GM12878 (cell line): Measurements from ENCODE around the gene C1orf21. TPM values are rescaled to one million over a fixed set of nuclear protein-coding genes. Genes with fewer than 3 reads are reported as not detected.

Source experiments
- ATAC-seq: fragments of 200-7000 bp; cut with Tn5 transposase; 3 replicates; pipeline ENCODE4 v1.9.1; 2020; ENCODE audit warnings: mild to moderate bottlenecking, moderate library complexity
- BruUV-seq: library from RNA; stranded (reverse); fragments of 400-500 nt; replicated peaks from 2 replicates; lab custom pipeline; 2021; lab: Mats Ljungman, UMichigan
- CTCF ChIA-PET: fragments of 300-600 bp; sonication (Branson Sonifier 250); formaldehyde crosslinking; extraction: SDS; loops from one replicate; lab custom pipeline; 2021; ENCODE audit warnings: inconsistent platforms; lab: Yijun Ruan, JAX
- POLR2A ChIA-PET: fragments of 350-600 bp; formaldehyde crosslinking; extraction: SDS; loops from one replicate; lab custom pipeline; 2021; ENCODE audit warnings: inconsistent platforms; lab: Charles Lee
- RAD21 ChIA-PET: fragments of 300-600 bp; sonication (Branson Sonifier 250); formaldehyde crosslinking; loops from one replicate; lab custom pipeline; 2023; ENCODE audit warnings: antibody characterized with exemption; ENCODE audit not compliant: unreplicated experiment; lab: Charles Lee
- SMC1A ChIA-PET: fragments of 300-600 bp; sonication (Branson Sonifier 250); formaldehyde crosslinking; loops from one replicate; lab custom pipeline; 2023; ENCODE audit not compliant: unreplicated experiment, uncharacterized antibody; lab: Charles Lee
- DNase-seq: peaks from one replicate; pipeline ENCODE4 v3.0.0-alpha.2; 2011; ENCODE audit warnings: low read depth, low spot score
- FAIRE-seq: peaks from 3 replicates; lab custom pipeline; 2011; peaks lifted over from hg19 to GRCh38; lab: Jason Lieb, UNC
- H2AFZ ChIP-seq: 2 replicates; pipeline ENCODE4 v1.6.0; 2011; ENCODE audit warnings: low read depth, low read length, control low read depth; ENCODE audit not compliant: control insufficient read depth
- H3K27ac ChIP-seq: 2 replicates; pipeline ENCODE4 v1.5.1; 2011; ENCODE audit warnings: control low read depth; ENCODE audit not compliant: control insufficient read depth, insufficient read depth
- H3K27me3 ChIP-seq, 2 experiments: replicated peaks in 1 of 2; 2 replicates each; pipeline versions ENCODE4 v1.6.0 to v1.6.1; 2011; ENCODE audit warnings: low read length in 1 of 2; ENCODE audit not compliant: control insufficient read depth in 2 of 2, insufficient read depth in 2 of 2
- H3K36me3 ChIP-seq, 2 experiments: 2 replicates each; pipeline ENCODE4 v1.5.1; 2011; ENCODE audit warnings: low read length in 1 of 2; ENCODE audit not compliant: control insufficient read depth in 2 of 2, insufficient read depth in 2 of 2
- H3K4me1 ChIP-seq: 2 replicates; pipeline ENCODE4 v1.6.1; 2011; ENCODE audit warnings: mild to moderate bottlenecking, low read length, moderate library complexity, mixed read lengths; ENCODE audit not compliant: control insufficient read depth, insufficient read depth
- H3K4me2 ChIP-seq: 2 replicates; pipeline ENCODE4 v1.6.0; 2011; ENCODE audit warnings: control low read depth; ENCODE audit not compliant: control insufficient read depth, insufficient read depth
- H3K4me3 ChIP-seq: fragments of 200-600 bp; sonication (generic); 2 replicates; pipeline ENCODE4 v1.5.1; 2016
- H3K79me2 ChIP-seq: 2 replicates; pipeline ENCODE4 v1.6.0; 2011; ENCODE audit warnings: low read length; ENCODE audit not compliant: control insufficient read depth, insufficient read depth
- H3K9ac ChIP-seq: 2 replicates; pipeline ENCODE4 v1.8.0; 2011; ENCODE audit warnings: low read length, control low read depth, mixed read lengths; ENCODE audit not compliant: control insufficient read depth, insufficient read depth
- H3K9me3 ChIP-seq: replicated peaks from 3 replicates; pipeline ENCODE4 v1.5.1; 2011; ENCODE audit warnings: mild to moderate bottlenecking, low read length; ENCODE audit not compliant: control insufficient read depth, insufficient read depth
- H4K20me1 ChIP-seq: 2 replicates; pipeline ENCODE4 v1.6.0; 2011; ENCODE audit not compliant: control insufficient read depth, insufficient read depth
- BRCA1 ChIP-seq: IDR thresholded peaks from 2 replicates; pipeline ENCODE4 v1.6.1; 2011; ENCODE audit warnings: low read depth, low read length, improper control_type of control experiment
- E2F4 ChIP-seq: IDR thresholded peaks from 2 replicates; pipeline ENCODE4 v1.6.1; 2012; ENCODE audit warnings: low read depth, low read length, improper control_type of control experiment
- HCFC1 ChIP-seq: fragments of 150-350 bp; IDR thresholded peaks from 2 replicates; pipeline ENCODE4 v1.6.1; 2014; ENCODE audit warnings: low read length
- HDAC2 ChIP-seq: fragments of 200-600 bp; sonication (generic); IDR thresholded peaks from 2 replicates; pipeline ENCODE4 v1.6.1; 2017
- MLLT1 ChIP-seq: fragments of 450-650 bp; IDR thresholded peaks from 2 replicates; pipeline ENCODE4 v1.6.1; 2016; ENCODE audit warnings: mild to moderate bottlenecking
- MTA3 ChIP-seq: IDR thresholded peaks from 2 replicates; pipeline ENCODE4 v1.6.1; 2012; ENCODE audit warnings: low read length, inconsistent platforms, borderline replicate concordance
- NFYB ChIP-seq: IDR thresholded peaks from 2 replicates; pipeline ENCODE4 v1.6.1; 2011; ENCODE audit warnings: low read depth, mild to moderate bottlenecking, low read length, improper control_type of control experiment, moderate library complexity; ENCODE audit not compliant: insufficient read depth
- RAD21 ChIP-seq: IDR thresholded peaks from 2 replicates; pipeline ENCODE4 v1.6.1; 2011; ENCODE audit warnings: mild to moderate bottlenecking, low read depth, low read length, moderate library complexity; ENCODE audit not compliant: insufficient read depth
- STAT3 ChIP-seq: IDR thresholded peaks from 2 replicates; pipeline ENCODE4 v1.6.1; 2011; ENCODE audit warnings: low read depth, low read length, improper control_type of control experiment
- YY1 ChIP-seq: IDR thresholded peaks from 2 replicates; pipeline ENCODE4 v1.6.1; 2011; ENCODE audit warnings: low read depth, mild to moderate bottlenecking, low read length
- ZNF24 ChIP-seq: fragments of 450-650 bp; IDR thresholded peaks from 2 replicates; pipeline ENCODE4 v1.6.1; 2017; ENCODE audit warnings: antibody characterized with exemption, mild to moderate bottlenecking
- WGBS: methylation state at CpG from one replicate; pipeline ENCODE4 v1.1.6; 2016; ENCODE audit warnings: low lambda C conversion rate; ENCODE audit not compliant: insufficient replicate concordance, insufficient coverage; ENCODE audit errors: missing lambda C conversion rate; 5-methylcytosine and 5-hydroxymethylcytosine counted together
- in situ Hi-C: fragments of 300-500 bp; cut with MboI; formaldehyde crosslinking; loops from 9 replicates; pipeline ENCODE4 v1.14.3; 2018; ENCODE audit warnings: mixed read lengths
- intact Hi-C: fragments of 100-400 bp; cut with micrococcal nuclease; formaldehyde crosslinking; loops from one replicate; pipeline ENCODE4 v1.14.2; 2022; ENCODE audit not compliant: unreplicated experiment
- polyA plus RNA-seq, 11 experiments: library from polyadenylated mRNA; depleted of rRNA in 4 of 11; unstranded in 6 of 11; stranded (reverse) in 5 of 11; fragments of >200 nt; fragmentation: Nextera tagmentation in 4 of 11; fragmentation: Illumina TruSeq in 1 of 11; extraction: Ambion mirVana in 4 of 11; extraction: Trizol in 1 of 11; gene quantifications; 1 replicate in 1 of 11; 2 replicates in 10 of 11; pipeline versions ENCODE4 v1.2.1 to v1.2.3, GENCODE V29; 2011 to 2016; ENCODE audit warnings: inconsistent platforms in 2 of 11, missing spikeins in 2 of 11, low read depth in 1 of 11
- total RNA-seq, 4 experiments: library from RNA; depleted of rRNA in 3 of 4; stranded (reverse); fragments of >200 nt in 3 of 4; fragmentation: Illumina TruSeq in 1 of 4; extraction: Trizol in 1 of 4; gene quantifications; 2 replicates each; pipeline versions ENCODE4 v1.2.1 to v1.2.3, GENCODE V29; 2013 to 2021
- TF ChIP-seq, protein P1 (sequence below): IDR thresholded peaks from 2 replicates; pipeline ENCODE4 v1.6.1; 2012; ENCODE audit warnings: mild to moderate bottlenecking, low read depth, low read length

The C1orf21 gene
- total and polyA plus RNA-seq, 10 of the 15 experiments (the other 5 are each of a cell fraction or from before 2014, with no cell fraction given): 0.03 to 1.6 (median 0.17) TPM; not detected in 3

DNA sequence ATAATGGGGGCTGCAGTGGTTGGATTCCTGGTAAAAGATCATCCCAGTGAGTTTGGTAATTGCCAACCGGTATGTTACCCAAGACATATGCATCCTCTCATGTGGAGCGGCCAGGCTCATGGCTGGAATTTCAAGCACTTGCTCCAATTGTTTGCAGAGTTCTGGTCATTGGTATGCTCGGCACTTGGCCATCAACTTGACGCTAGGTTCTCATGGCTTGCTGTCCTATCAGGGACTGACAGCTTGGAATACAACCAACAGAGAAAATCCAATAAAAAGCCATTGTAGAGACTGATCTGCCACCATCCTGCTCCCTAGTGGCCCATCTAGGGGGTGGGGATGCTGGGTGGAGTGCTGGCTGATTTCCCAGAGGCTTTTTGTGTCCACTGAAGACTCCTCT is 247.0 kb downstream of the C1orf21 start:
- H3K27ac ChIP-seq: no peak overlapping the region
- 71% methylated on average over 4 of the region's 4 CpGs for WGBS
- FAIRE-seq: no peak
- ChIA-PET SMC1A (no interaction called here), RAD21 (no interaction called here), CTCF (no interaction called here), POLR2A (no interaction called here)
- no peak overlapping the region for H2AFZ ChIP-seq
- DNase-seq: no peak
- H3K4me3 ChIP-seq: no peak overlapping the region
- no peak overlapping the region for H3K4me2 ChIP-seq
- no peaks in the 10 kb centered on the region for H4K20me1 ChIP-seq
- BruUV-seq: no TSS peak
- intact Hi-C loops: no loop called here
- no peak for ATAC-seq
- H3K36me3 ChIP-seq: no peaks in the 10 kb centered on the region
- no peak for TF ChIP-seq MLLT1
- TF ChIP-seq RAD21: no peak
- TF ChIP-seq STAT3: no peak
- TF ChIP-seq YY1: no peak
- TF ChIP-seq NFYB: no peak
- TF ChIP-seq ZNF24: no peak
- TF ChIP-seq, protein P1, sequence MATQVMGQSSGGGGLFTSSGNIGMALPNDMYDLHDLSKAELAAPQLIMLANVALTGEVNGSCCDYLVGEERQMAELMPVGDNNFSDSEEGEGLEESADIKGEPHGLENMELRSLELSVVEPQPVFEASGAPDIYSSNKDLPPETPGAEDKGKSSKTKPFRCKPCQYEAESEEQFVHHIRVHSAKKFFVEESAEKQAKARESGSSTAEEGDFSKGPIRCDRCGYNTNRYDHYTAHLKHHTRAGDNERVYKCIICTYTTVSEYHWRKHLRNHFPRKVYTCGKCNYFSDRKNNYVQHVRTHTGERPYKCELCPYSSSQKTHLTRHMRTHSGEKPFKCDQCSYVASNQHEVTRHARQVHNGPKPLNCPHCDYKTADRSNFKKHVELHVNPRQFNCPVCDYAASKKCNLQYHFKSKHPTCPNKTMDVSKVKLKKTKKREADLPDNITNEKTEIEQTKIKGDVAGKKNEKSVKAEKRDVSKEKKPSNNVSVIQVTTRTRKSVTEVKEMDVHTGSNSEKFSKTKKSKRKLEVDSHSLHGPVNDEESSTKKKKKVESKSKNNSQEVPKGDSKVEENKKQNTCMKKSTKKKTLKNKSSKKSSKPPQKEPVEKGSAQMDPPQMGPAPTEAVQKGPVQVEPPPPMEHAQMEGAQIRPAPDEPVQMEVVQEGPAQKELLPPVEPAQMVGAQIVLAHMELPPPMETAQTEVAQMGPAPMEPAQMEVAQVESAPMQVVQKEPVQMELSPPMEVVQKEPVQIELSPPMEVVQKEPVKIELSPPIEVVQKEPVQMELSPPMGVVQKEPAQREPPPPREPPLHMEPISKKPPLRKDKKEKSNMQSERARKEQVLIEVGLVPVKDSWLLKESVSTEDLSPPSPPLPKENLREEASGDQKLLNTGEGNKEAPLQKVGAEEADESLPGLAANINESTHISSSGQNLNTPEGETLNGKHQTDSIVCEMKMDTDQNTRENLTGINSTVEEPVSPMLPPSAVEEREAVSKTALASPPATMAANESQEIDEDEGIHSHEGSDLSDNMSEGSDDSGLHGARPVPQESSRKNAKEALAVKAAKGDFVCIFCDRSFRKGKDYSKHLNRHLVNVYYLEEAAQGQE: no peak
- no peak for TF ChIP-seq MTA3
- TF ChIP-seq HDAC2: no peak
- no peak for TF ChIP-seq E2F4
- no peak for TF ChIP-seq BRCA1
- no peak for TF ChIP-seq HCFC1
- H3K9me3 ChIP-seq: no peaks in the 10 kb centered on the region; the same call in 2 of the 3 replicates
- no peak overlapping the region for H3K9ac ChIP-seq
- in situ Hi-C loops: no loop called here
- no peaks in the 10 kb centered on the region for H3K4me1 ChIP-seq
- no peaks in the 10 kb centered on the region for H3K79me2 ChIP-seq
- no peaks in the 10 kb centered on the region; a peak in 2 of 4 replicates for H3K27me3 ChIP-seq
